HG03432 (cell line): ENCODE measurements around the gene ZNF865.

Experiments used
- ATAC-seq: cut with Tn5 transposase; IDR thresholded peaks from one replicate; pipeline ENCODE4 v1.9.1; 2021; ENCODE audit warnings: mild to moderate bottlenecking, moderate library complexity; ENCODE audit not compliant: unreplicated experiment

The ZNF865 gene

DNA sequence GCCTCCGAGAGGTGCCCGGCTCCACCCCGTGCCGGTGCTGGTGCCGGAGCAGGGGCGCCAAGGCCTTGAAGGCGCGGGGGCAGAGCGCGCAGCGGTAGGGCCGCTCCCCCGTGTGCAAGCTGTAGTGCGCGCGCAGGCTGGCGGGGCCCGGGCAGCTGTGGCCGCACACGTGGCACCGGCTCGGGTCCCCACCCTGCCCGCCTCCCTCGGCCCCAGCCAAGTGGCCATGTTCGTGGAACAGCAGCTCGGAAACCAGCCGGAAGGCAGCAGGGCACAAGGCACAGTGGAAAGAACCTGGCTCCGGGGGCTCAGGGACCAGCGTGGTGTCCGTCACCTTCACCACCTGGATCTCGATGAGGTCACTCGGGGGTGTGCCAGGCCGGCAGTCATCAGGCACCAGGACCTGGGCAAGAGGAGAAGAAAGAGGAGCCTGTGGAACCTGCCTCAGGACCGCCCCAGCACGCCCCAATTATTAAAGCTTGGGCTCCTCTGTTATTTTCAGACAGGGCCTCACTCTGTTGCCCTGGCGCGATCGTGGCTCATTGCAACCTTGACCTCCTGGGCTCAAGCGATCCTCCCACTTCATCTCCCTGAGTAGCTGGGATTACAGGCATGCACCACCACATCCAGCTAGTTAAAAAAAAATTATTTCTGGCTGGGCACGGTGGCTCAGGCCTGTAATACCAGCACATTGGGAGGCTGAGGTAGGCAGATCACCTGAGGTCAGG, 17.0 kb downstream of the ZNF865 start:
- ATAC-seq, result no peak

DNA sequence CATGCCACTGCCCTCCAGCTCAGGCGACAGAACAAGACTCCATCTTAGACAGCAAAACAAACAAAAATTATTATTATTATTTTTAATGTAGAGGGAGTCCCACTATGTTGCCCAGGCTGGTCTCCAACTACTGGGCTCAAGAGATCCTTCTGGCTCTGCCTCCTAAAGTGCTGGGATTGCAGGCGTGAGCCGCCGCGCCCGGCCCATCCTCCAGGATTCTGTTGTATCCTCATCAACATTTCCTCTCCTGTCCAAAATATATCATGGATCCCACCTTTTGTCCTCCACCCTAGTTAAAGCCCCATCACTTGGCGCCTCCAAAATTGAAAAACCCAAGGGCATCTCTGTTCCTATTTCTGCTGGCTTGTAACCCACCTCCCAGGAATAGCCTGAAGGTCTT, 17.7 kb downstream of the ZNF865 start:
- no peak for ATAC-seq

DNA sequence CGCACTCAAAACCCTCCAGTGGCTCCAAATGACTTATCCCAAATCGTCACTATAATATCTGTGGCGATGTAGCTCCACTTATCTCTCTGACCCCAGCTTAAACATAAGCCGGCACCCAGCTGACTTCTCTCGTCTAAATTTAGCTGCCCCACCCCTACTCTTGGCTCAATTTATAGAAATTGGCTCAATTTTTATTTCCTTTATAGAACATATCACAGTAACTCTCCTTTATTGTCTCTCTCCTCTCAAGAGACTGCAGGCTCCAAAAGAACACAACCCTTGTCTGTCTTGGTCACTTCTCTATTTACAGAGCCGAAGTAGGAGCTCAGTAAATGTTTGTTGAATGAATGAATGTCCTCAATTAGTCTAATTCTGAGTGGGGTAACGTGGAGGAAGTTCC, 18.1 kb downstream of the ZNF865 start:
- no peak for ATAC-seq

DNA sequence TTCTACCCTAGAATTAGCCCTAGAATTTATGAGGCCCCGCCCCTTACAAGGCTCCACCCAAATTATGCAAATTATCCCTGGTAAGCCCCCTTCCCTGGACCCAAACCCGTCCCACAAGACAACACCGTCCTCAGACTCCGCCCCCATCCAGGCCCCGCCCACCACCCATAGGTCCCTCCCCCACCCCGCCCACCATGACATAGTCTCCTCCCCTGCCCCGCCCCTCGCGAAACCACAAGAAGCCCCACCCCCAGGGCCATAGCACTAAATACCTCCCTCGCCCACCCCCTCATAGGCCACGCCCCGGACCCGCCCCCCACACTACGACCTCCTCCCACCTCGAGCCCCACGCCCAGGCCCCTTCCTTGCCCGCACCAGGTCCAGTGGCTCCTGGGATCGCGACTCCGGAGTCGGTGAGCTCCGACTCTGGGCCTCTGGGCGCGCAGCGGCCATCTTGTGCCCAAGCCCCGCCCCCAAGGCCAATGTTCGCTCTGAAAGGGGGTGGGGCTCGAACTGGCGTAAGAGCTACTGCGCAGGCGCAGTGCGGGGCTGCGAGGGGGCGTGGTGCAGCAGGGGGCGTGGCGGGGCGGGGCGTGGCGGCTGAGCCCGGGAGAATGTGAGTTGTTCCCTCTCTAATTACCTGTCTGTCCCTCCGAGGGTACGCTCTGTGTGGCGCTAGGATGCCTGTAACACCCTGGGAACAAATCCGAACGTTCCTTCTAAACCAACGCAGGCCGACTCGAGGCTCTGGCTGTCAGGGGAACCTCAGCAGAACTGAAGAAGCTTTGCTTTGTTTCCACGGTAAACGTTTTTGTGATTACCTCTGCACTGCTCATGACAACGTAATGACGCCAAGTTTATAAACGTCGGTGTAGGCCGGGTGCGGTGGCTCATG, 18.9 kb downstream of the ZNF865 start, which contains the start of gene ZNF784:
ZNF784 (minus strand) TSS at position 458 of the 895 bp plus-strand sequence; CDS start at position 453, 5 bp downstream.
- ATAC-seq, result peak; percentile 68

DNA sequence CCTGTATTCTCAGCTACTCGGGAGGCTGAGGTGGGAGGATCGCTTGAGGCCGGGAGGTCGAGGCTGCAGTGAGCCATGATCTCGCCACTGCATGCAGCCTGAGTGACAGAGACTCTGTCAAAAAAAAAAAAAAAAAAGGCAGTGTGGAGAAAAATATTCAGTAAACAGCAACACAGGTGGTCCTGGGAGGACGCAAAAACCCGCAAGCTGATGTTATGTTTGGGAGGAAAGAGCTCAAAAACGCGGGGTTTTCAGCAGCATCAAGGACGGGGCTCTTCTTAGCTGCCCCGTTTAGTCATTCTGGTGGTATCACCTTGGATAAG, 19.5 kb downstream of the ZNF865 start:
- no peak for ATAC-seq

DNA sequence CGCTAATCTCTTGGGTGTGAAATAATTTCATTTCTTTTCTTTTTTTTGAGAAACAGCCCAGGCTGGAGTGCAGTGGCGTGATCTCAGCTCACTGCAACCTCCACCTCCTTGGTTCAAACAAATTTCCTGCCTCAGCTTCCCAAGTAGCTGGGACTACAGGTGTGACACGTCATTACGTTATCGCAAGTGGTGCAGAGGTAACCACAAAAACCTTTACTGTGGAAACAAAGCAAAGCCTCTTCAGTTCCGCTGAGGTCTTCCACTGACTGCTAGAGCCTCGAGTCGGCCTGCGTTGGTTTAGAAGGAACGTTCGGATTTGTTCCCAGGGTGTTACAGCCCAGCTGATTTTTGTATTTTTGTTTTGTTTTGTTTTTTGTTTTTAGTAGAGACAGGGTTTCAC, 20.9 kb downstream of the ZNF865 start:
- no peak for ATAC-seq

DNA sequence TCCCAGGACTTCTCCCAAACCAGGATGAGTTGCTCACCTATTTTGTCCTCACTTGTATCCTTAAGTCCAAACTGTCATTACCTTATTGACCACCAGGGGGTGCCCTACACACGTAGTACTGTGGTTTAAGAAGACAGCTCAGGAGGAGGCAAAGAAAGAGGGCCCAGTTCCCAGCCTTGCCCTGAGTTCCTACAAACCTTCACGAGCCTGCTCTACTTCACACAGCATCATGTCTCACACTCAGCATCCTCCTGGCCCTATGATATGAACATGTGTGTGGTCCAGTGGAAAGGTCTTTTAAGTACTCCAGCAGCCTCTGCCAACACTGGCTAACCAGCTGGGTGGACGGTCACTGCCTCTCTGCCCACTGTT, 27.0 kb downstream of the ZNF865 start:
- ATAC-seq, result no peak

DNA sequence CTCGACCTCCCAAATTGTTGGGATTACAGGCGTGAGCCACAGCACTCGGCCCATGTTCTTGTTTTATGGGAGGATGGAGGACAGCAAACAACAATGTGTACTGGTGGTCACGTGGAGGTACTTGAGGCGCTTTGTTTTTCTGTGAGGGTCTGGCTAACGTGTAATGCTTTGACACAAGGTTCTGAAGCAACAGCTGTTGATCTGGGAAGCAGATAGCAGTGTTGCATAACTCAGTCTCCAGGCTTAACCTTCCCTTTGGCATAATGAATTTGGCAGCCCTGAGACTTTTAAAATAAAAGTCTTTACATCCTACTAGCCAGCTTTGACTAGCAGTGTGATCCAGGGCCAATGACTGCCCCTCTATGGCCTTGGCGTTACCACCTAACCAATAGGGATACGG, 28.4 kb downstream of the ZNF865 start:
- no peak for ATAC-seq

DNA sequence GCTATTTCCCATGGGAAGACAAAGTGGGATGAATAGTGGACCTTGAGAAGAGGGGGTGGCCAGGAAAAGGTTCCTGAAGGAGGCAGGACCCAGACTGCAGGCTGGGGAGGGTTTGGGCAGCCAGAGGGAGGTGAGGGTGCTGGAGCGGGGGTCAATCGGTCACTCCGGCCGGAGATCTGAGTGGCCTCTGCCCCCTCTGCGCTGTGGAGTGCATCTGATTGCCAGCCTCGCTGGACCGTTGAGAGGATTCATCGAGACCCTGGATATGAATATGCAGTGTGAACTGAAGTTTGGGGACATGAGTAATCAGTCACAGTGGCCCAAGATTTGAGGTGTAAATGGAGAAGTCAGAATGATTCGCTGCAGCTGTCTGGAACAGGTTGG, 29.9 kb downstream of the ZNF865 start:
- no peak for ATAC-seq

DNA sequence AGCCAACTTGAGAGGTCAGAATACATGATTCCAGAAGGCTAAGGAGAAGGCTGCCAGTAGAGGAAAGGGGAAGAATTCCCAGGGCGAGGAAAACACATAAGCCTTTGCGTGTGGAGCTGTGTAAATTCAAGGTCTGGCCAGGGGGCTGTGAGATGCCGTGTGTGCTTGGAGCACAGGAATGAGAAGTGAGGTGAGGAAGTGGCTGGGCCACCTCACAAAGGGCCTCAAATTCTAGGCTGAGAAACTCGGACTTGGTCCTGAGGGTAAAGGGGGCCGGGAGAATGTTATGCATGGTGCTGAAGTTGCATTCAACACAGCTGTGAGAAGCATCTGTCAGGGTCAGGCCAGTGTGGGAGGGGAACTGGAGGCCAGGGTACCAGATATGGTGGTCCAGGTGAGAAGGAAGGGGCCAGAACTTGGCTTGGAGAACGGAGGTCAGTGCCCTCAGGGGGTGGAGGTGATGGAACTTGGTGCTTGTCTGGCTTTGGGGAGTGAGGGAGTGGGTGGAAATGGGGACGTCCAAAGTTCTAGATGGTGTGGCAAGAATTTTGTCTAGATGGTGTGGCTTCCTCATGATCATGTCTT, 30.5 kb downstream of the ZNF865 start:
- ATAC-seq, result no peak

DNA sequence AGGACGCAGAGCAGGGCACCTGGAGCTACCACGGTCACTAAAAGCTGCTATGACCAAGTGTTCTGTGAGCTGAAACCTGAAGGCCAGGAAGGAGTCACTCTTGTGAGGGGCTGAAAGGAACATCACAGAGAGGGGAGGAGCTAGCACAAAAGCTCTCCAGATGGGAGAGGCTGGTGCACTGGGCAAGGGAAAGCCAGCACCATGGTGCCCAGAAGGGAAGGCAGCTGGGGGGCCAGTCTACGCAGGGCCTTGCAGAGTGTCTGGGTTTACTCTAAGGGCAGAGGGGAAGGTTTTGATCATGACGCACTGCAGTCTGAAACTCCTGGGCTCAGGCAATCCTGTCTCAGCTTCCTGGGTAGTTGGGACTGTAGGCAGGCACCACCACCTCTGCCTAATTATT, 31.3 kb downstream of the ZNF865 start:
- ATAC-seq, result no peak

DNA sequence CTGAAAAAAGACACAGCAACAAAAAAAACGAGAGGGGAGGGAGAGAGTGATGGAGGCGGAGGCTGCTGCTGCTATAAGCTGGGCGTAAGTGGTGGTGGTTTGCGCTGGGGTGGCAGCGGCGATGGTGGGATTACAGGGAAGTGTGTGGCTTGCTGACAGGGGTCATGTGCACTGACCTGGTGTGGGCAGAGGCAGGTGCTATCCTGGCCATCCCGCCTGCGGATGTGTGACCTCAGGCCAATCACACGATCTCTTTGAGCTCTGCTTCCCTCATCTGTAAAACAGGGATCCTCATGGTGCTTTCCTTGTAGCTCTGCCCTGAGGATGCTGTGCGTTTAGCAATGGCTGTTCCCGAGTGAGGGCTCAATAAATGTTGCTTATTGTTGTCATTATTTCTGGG, 32.1 kb downstream of the ZNF865 start:
- no peak for ATAC-seq

DNA sequence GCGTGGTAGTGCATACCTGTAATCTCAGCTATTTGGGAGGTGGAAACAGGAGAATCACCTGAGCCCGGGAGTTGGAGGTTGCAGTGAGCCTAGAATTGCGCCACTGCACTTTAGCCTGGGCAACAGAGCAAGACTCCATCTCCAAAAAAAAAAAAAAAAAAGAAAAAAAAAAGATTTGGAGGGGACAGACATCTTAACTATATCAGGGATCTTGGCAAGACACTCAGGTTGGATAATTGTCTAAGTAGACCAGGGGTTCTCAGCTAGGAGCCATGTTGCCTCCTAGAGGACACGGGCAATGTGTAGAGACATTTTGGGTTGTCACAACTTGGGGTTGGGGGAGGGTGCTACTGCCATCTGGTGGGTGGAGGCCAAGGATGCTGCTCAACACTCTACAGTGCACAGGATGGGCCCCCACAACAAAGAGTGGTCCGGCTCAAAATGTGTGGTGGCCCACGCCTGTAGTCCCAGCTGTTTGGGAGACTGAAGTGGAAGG, 33.5 kb downstream of the ZNF865 start:
- no peak for ATAC-seq

DNA sequence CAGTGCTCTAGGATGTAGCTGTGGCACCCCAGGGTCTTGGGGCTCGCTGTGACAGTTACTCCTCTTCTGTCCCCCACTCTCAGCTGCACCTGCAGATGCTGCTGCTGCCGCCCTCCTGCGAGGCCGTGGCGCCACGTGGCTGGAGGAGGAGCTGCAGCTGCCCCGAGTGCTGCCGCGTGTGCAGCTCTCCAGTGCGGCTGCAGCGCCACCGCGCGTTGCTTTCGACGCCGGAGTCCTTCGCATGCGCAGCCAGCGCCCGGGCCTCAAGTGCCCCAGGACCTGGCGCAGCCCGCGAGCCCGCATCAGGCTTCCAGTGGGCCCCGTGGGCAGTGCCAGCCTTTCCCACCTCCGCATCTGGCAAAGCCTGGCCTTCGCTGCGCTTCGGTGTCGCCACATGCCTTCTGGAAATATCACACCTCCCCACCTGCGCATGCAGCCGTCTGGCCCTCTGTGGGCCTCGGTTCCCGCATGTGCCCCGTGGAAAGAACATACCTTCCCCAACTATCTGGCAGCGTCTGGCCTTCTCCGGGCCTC, 34.7 kb downstream of the ZNF865 start:
- no peak for ATAC-seq

DNA sequence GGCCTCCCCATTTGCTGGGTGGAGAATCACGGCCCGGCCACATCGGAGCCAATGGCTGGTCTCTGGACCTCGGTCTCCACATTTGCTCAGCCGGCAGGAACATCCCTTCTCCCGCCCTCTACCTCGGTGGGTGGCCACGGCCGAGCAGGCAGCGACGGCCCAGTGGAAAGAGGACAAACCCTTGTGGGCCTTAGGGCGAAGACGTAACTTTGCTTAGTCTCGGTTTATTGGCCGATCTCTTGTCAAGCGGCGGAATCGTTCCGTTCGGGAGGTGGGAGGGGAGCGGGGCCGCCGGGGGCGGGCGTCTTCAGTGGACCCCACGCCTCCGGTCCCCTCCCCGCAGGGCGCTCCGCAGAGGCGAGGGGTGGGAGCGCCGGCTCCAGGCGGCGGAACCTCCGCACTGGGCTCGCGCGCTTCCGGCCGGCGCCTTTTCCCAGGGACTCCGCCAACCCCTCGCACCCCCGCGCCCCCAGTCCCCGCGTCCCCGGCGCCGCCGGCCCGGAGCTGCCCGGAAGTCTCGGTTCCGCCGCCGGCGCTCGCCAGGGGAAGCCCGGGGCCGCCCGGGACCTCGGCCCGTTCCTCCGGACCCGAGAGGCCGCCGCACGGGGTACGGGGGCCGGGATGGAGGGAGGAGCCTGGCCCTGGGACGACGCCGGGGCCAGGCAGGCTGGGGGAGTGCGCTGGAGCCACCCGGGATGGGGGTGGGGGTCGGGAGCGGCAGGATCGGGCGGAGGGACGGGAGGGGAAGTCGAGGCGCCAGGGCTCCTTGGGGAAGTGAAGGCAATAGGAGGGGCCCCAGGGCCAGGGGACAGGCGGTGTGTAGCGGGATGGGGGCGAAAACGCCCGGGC, 35.4 kb downstream of the ZNF865 start, which contains the start of gene ZNF580:
ZNF580 (plus strand) TSS at position 426 of the 849 bp plus-strand sequence. CDS start 1,507 bp downstream, outside the sequence.
- peak; percentile 28 for ATAC-seq

DNA sequence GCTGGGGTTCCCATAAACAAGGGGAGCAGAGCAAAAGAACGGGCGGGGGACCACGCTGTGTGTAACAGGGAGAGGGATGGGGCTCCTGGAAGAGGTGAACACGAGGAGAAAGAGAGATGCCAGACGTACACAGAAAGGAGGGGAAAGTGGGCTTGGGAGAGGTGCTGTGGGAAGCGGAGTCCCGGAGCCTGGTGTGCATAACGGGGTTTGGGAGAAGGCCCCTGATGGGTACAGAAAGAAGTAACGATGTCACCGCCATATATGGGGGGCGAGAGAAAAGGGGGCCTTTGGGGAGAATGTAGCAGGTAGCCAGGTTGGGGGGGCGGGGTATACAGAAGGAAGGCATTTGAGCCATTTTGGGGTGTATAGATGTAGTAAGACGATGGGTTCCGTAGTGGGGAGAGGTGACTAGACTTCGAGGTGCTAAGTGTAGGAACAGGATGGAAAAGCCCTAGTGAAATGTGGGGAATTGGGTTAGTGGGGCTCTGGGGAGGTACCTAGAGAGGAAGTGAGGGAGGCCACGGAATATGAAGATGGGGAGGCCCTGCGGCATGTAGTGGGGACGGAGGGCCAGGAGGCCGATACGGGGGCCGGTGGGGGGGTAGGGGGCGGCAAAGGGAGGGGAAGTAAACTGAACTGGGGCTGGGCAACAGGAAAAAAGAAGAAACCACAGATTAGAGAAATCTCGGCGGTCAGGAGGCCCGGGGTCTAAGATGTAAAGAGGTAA, 36.1 kb downstream of the ZNF865 start:
- ATAC-seq, result no peak

DNA sequence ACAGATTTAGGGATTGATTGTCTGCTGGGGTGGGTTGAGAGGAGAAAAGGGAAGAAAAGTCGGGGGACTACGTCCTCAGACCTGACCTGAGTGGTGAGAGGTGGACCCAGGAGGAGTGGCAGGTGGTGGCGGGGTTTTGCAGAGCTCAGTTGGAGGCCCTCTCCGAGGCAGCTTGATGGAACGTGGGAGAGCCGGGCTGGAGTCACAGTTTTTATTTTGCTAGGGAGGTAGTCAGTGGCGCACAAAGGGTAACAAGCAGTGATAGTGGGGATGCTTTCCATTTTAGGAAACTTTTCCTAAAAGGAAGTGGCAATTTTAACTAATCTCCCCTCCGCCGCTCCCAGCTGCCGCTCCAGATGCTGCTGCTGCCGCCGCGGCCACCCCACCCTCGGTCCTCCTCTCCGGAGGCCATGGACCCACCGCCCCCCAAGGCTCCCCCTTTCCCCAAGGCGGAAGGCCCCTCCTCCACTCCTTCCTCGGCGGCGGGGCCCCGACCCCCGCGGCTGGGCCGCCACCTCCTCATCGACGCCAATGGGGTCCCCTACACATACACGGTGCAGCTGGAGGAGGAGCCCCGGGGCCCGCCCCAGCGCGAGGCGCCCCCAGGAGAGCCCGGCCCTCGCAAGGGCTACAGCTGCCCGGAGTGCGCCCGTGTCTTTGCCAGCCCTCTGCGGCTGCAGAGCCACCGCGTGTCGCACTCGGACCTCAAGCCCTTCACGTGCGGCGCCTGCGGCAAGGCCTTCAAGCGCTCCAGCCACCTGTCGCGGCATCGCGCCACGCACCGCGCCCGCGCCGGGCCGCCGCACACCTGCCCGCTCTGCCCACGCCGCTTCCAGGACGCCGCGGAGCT, 36.9 kb downstream of the ZNF865 start:
- peak; percentile 11 for ATAC-seq

DNA sequence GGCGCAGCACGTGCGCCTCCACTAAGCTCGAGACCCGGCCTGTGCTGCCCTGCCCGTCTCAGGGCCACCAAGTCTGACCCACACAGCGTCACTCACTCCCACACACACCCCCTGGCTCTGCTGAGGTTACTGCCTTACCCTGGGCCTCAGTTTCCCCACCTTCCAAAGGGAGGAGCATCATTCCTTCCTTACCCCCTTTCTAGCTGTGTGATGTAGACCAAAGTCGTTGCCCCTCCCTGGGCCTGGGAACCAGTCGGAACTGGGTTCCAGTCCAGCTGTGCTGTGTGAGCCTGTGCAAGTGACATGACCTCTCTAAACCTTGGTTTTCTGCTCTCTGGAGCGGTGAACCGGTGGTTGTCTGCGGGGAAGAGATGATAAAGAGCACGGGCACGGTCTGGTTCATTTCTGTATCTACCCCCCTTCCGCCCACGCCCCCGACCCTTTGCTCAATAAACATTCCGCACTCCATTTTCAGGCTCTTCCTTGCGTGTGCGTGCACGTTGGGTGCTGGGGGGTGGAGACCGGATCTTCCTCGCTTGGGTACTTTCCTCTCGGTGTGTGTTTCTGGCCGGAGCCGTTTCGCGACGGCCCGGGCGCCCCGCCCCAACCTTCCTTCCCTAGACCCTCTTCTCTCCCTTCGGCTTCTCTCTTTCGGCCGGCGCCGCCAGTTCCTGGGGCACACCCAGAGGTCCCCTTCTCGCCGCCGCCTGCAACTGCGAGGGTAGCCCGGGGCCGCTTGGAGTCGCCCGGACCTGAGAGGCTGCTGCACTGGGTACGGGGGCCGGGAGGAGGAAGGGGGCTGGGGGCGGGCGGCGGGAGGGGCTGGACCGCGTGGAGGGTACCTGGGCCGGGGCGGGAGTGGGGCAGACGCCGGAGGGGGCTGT, 37.8 kb downstream of the ZNF865 start, which contains the start of gene ZNF581:
ZNF581 (plus strand) TSS at position 647 of the 884 bp plus-strand sequence. CDS start 923 bp downstream, outside the sequence.
- peak; percentile 35 for ATAC-seq
